Adrenal gland (tissue), 12 donors: Measurements from ENCODE around the gene C1QTNF4. TPM values are rescaled to one million over a fixed set of nuclear protein-coding genes. Genes with fewer than 3 reads are reported as not detected.
A peak's percentile ranks its signal among the peaks of the same experiment; 100 is the strongest.

Experiments
- DNase-seq, 7 donors: peaks; one replicate each; pipeline ENCODE4 v3.0.0-alpha.2; 2019 to 2020
- H3K27ac ChIP-seq, 5 donors: fragments of 200-600 bp; sonication (generic) in 4 of 5; 1 replicate in 3 of 5; 2 replicates in 2 of 5; pipeline versions ENCODE4 v1.5.1 to v1.8.0; 2016 to 2020; ENCODE audit warnings: mild to moderate bottlenecking in 1 of 5
- H3K27me3 ChIP-seq: fragments of 200-600 bp; 2 replicates; pipeline ENCODE4 v1.8.0; 2021
- H3K36me3 ChIP-seq, 2 donors: fragments of 200-600 bp; replicated peaks in 1 of 2; 1 replicate in 1 of 2; 2 replicates in 1 of 2; pipeline versions ENCODE4 v1.5.1 to v1.8.0; 2018 to 2022
- H3K4me1 ChIP-seq, 2 donors: fragments of 200-600 bp; replicated peaks in 1 of 2; 1 replicate in 1 of 2; 2 replicates in 1 of 2; pipeline versions ENCODE4 v1.5.1 to v1.8.0; 2018 to 2021
- H3K4me3 ChIP-seq, 4 donors: fragments of 200-600 bp; sonication (generic) in 3 of 4; one replicate each; pipeline ENCODE4 v1.5.1; 2016 to 2018
- H3K9me3 ChIP-seq, 3 donors: fragments of 200-600 bp; sonication (generic) in 1 of 3; replicated peaks in 1 of 3; 1 replicate in 2 of 3; 2 replicates in 1 of 3; pipeline versions ENCODE4 v1.5.1 to v1.8.0; 2016 to 2021
- POLR2A ChIP-seq, 2 donors: fragments of 450-650 bp; IDR thresholded peaks; one replicate each; pipeline ENCODE4 v1.6.1; 2017; ENCODE audit warnings: antibody characterized with exemption in 2 of 2, mild to moderate bottlenecking in 2 of 2, moderate library complexity in 1 of 2
- WGBS, 4 donors: extraction: QIAGEN DNeasy Blood & Tissue Kit in 2 of 4; methylation state at CpG; one replicate each; pipeline versions ENCODE4 v1.1.5 to v1.1.7; 2013 to 2017; 5-methylcytosine and 5-hydroxymethylcytosine counted together
- intact Hi-C, 2 donors: fragments of 100-400 bp; cut with DNase I; formaldehyde crosslinking; loops; one replicate each; pipeline versions ENCODE4 v1.14.1 to v1.15.0; 2022 to 2023
- polyA plus RNA-seq, 3 donors: library from polyadenylated mRNA; stranded (reverse); fragments of 200-250 nt in 2 of 3; fragments of 350-450 nt in 1 of 3; fragmentation: Illumina TruSeq in 1 of 3; extraction: RNeasy Lipid Tissue Mini Kit (QIAGEN cat#74804) in 1 of 3; gene quantifications; one replicate each; pipeline ENCODE4 v1.2.3, GENCODE V29; 2013 to 2014
- total RNA-seq, 9 donors: library from RNA; depleted of rRNA in 4 of 9; stranded (reverse); fragments of >200 nt in 4 of 9; fragments of 120-200 nt in 1 of 9; fragmentation: NEBNext Ultra II Directional in 1 of 9; extraction: Animal tissue kit (Norgen Biotek cat#: 25700) in 1 of 9; gene quantifications; one replicate each; pipeline versions ENCODE4 v1.1.0 to v1.2.4, GENCODE V29; 2013 to 2023
- TF ChIP-seq, protein P1 (sequence below), 6 experiments: fragments of 450-650 bp in 4 of 6; fragments of 200-600 bp in 2 of 6; sonication (generic) in 1 of 6; IDR thresholded peaks; 1 replicate in 5 of 6; 2 replicates in 1 of 6; pipeline versions ENCODE4 v1.5.1 to v1.8.0; 2016 to 2021; ENCODE audit warnings: antibody characterized with exemption in 6 of 6, mild to moderate bottlenecking in 2 of 6, moderate library complexity in 1 of 6
- donor health status: healthy with polysubstance abuse.
- donor health status: Bipolar disorder and iron deficiency.
- donor health status: DM: yes; HTN: yes; CAD: no.
- donor health status: DM: no; HTN: no; CAD: no.
- donor health status: DM: no; HTN: no; CAD: no.
- donor health status: DM: yes; HTN: yes; CAD: no.

C1QTNF4 gene
- total and polyA plus RNA-seq, 12 donors = 0.74 to 6.8 (median 2.6) TPM; not detected in 1

- intact Hi-C loops = no loop called here
- 0 to 1% (median 1%) methylated on average over 25 to 72 of the region's 72 CpGs for WGBS, 4 donors
- peak; percentile 74 to 78 for TF ChIP-seq POLR2A (IDR thresholded peaks at IDR 0.05)
- TF ChIP-seq, protein P1, sequence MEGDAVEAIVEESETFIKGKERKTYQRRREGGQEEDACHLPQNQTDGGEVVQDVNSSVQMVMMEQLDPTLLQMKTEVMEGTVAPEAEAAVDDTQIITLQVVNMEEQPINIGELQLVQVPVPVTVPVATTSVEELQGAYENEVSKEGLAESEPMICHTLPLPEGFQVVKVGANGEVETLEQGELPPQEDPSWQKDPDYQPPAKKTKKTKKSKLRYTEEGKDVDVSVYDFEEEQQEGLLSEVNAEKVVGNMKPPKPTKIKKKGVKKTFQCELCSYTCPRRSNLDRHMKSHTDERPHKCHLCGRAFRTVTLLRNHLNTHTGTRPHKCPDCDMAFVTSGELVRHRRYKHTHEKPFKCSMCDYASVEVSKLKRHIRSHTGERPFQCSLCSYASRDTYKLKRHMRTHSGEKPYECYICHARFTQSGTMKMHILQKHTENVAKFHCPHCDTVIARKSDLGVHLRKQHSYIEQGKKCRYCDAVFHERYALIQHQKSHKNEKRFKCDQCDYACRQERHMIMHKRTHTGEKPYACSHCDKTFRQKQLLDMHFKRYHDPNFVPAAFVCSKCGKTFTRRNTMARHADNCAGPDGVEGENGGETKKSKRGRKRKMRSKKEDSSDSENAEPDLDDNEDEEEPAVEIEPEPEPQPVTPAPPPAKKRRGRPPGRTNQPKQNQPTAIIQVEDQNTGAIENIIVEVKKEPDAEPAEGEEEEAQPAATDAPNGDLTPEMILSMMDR (IDR thresholded peaks at IDR 0.05) = peak in 1 of 6 experiments; percentile 3
- peak; percentile 87 to 94 (median 91) for DNase-seq
- peak within 1 kb of the TSS; percentile 62 to 88 (median 72) for H3K4me3 ChIP-seq
- peaks cover 0 to 54% of the 10 kb centered on the region in 2 donors for H3K36me3 ChIP-seq
- peak within 1 kb of the TSS; percentile 55 to 92 (median 84) for H3K27ac ChIP-seq
- H3K4me1 ChIP-seq = peaks cover 18 to 25% of the 10 kb centered on the region in 2 donors
- H3K9me3 ChIP-seq = no peaks in the 10 kb centered on the region
- no peaks in the 10 kb centered on the region for H3K27me3 ChIP-seq
Measured at GRCh38 chr11:47578524-47579494, 15.4 kb downstream of the C1QTNF4 start, which contains the start of the genes KBTBD4 and NDUFS3. TSS of gene KBTBD4 (minus strand) at chr11:47578970. CDS start at chr11:47578951, 19 bp downstream. TSS of gene NDUFS3 (plus strand) at chr11:47579074. CDS start at chr11:47579092, 18 bp downstream.

DNA sequence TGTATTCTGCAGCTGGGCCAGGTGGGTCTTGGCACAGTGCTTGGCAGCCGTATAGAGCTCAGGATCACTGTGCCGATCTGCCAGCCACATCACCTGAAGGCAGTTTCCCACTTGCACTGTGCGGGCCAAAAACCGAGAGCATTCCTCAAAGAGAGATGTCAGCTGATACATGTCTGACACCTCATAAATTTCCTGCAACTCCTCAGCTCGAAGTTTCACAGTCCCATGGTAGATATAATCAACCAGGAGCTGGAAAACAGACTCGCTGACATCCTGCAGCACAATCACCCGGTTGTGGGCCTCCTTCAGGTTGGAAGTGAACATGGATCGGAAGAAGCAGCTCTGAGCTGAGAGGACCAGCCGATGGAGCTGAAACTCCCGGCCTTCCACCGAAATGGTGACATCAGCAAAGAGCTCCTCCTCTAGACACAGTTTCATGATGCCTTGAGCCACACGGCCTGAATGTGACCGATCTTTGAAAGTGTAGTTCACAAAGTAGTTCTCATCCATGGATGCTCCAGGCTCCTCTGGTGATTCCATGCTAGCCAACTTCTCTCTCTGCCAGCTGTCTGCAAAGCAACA lies 16.7 kb downstream of the C1QTNF4 start:
- intact Hi-C loops = no loop called here
- H3K27ac ChIP-seq = peak overlapping the region in 1 of 5 donors; percentile 91
- 56 to 67% (median 63%) methylated on average over 4 to 13 of the region's 13 CpGs for WGBS, 4 donors
- peaks cover 0 to 54% of the 10 kb centered on the region in 2 donors for H3K36me3 ChIP-seq
- H3K27me3 ChIP-seq = no peaks in the 10 kb centered on the region
- no peak for TF ChIP-seq POLR2A (IDR thresholded peaks at IDR 0.05)
- TF ChIP-seq, protein P1 (IDR thresholded peaks at IDR 0.05) = no peak
- no peak for DNase-seq
- peaks cover 18 to 25% of the 10 kb centered on the region in 2 donors for H3K4me1 ChIP-seq
- H3K9me3 ChIP-seq = no peaks in the 10 kb centered on the region
- H3K4me3 ChIP-seq = peak overlapping the region in 1 of 4 donors; percentile 81

DNA sequence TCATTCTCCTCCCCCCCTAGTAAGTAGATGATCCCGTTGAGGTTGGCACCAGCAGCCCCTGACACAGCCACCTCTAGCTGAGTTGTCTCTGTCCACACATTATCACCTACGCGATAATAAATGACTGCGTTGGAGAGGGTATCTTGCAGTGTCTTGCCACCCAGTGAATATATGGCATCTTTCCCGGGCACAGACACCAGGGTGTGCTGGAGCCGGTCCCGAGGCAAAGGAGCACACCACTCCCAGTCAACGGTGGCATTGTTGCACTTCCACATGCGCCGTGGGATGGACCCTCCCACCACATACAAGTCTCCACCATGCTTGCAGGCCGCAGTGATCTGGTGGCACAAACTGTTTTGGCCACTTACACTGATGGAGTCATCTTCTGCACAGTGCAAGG lies 20.9 kb downstream of the C1QTNF4 start:
- H3K9me3 ChIP-seq = no peaks in the 10 kb centered on the region
- no peak for TF ChIP-seq POLR2A (IDR thresholded peaks at IDR 0.05)
- TF ChIP-seq, protein P1 (IDR thresholded peaks at IDR 0.05) = no peak
- intact Hi-C loops = no loop called here
- DNase-seq = no peak
- no peak overlapping the region for H3K27ac ChIP-seq
- peaks cover 11 to 14% of the 10 kb centered on the region in 2 donors for H3K4me1 ChIP-seq
- 85 to 89% (median 87%) methylated on average over 4 to 11 of the region's 11 CpGs for WGBS, 4 donors
- H3K4me3 ChIP-seq = no peak overlapping the region
- H3K36me3 ChIP-seq = peaks cover 0 to 54% of the 10 kb centered on the region in 2 donors
- H3K27me3 ChIP-seq = no peaks in the 10 kb centered on the region

GRCh38 chr11:47572715-47573255 lies 21.4 kb downstream of the C1QTNF4 start:
- DNase-seq = no peak
- Histone ChIP-seq H3K9me3 (no peaks in the 10 kb centered on the region), H3K27ac (no peak overlapping the region)

More at GRCh38 chr11:47572715-47573255, 21.4 kb downstream of the C1QTNF4 start:
- Histone ChIP-seq H3K4me1 (peaks cover 6 to 9% of the 10 kb centered on the region in 2 donors), H3K36me3 (peaks cover 0 to 54% of the 10 kb centered on the region in 2 donors), H3K27me3 (no peaks in the 10 kb centered on the region), H3K4me3 (no peak overlapping the region)
- intact Hi-C loops = no loop called here
- WGBS, 4 donors = 47 to 56% (median 49%) methylated on average over 5 to 8 of the region's 8 CpGs
- TF ChIP-seq POLR2A (IDR thresholded peaks at IDR 0.05) = no peak
